Spinal cord (tissue), 10 donors: Measurements from ENCODE around the gene LANCL3. TPM values are rescaled to one million over a fixed set of nuclear protein-coding genes. Genes with fewer than 3 reads are reported as not detected.
A peak's percentile ranks its signal among the peaks of the same experiment; 100 is the strongest.
"Not testable (repeated sequence)": the region's sequence is repeated elsewhere in the genome, so short reads cannot be mapped to it uniquely, and the experiment has no call there.

Experiments used
- DNase-seq, 6 donors: peaks; one replicate each; pipeline versions ENCODE4 v3.0.0 to v3.0.0-alpha.2; 2013 to 2015; ENCODE audit warnings: low spot score in 6 of 6, low read depth in 4 of 6
- H3K27ac ChIP-seq: one replicate; pipeline ENCODE4 v1.5.1; 2013; ENCODE audit warnings: low read depth, low read length, control low read depth
- H3K27me3 ChIP-seq: one replicate; pipeline ENCODE4 v1.6.1; 2013; ENCODE audit warnings: low read length; ENCODE audit not compliant: control insufficient read depth, insufficient read depth
- H3K36me3 ChIP-seq: one replicate; pipeline ENCODE4 v1.6.1; 2013; ENCODE audit warnings: low read length; ENCODE audit not compliant: control insufficient read depth, insufficient read depth
- H3K4me1 ChIP-seq: one replicate; pipeline ENCODE4 v1.6.1; 2013; ENCODE audit warnings: low read length; ENCODE audit not compliant: control insufficient read depth, insufficient read depth
- H3K4me3 ChIP-seq: one replicate; pipeline ENCODE4 v1.5.1; 2013; ENCODE audit warnings: low read depth, low read length, control low read depth
- H3K9me3 ChIP-seq: one replicate; pipeline ENCODE4 v1.6.1; 2013; ENCODE audit warnings: low read length; ENCODE audit not compliant: control insufficient read depth, insufficient read depth
- WGBS: methylation state at CpG from one replicate; pipeline ENCODE4 v1.1.5; 2013; ENCODE audit warnings: missing lambda C conversion rate; ENCODE audit not compliant: insufficient coverage; 5-methylcytosine and 5-hydroxymethylcytosine counted together
- polyA plus RNA-seq, 2 donors: library from polyadenylated mRNA; unstranded; fragments of 120-200 nt; gene quantifications; one replicate each; pipeline ENCODE4 v1.2.1, GENCODE V29; 2013; ENCODE audit not compliant: insufficient read length in 2 of 2
- total RNA-seq, 2 donors: library from RNA; depleted of rRNA in 1 of 2; stranded (reverse); fragments of 120-200 nt in 1 of 2; fragments of >200 nt in 1 of 2; gene quantifications; one replicate each; pipeline versions ENCODE4 v1.2.3 to v1.2.4, GENCODE V29; 2013 to 2014
- donor health status: healthy.

Gene LANCL3
- total and polyA plus RNA-seq, 4 donors: 2.1 to 11.2 (median 3.6) TPM

GRCh38 chrX:37570349-37570748 is 1.1 kb upstream of the LANCL3 start:
- H3K36me3 ChIP-seq, H3K9me3 ChIP-seq, H3K4me1 ChIP-seq, H3K27me3 ChIP-seq, DNase-seq, H3K27ac ChIP-seq, H3K4me3 ChIP-seq: not testable (repeated sequence)
- WGBS: no CpG with 5 or more reads among the region's 1 CpG

- not testable (repeated sequence) for H3K36me3 ChIP-seq, H3K4me1 ChIP-seq, H3K9me3 ChIP-seq, H3K27ac ChIP-seq, H3K27me3 ChIP-seq
- WGBS: 17% methylated on average over 28 of the region's 61 CpGs
- peak in 2 of 6 donors; percentile 3 to 21 for DNase-seq
- H3K4me3 ChIP-seq: peak overlapping the region; percentile 21
These were observed 687 bp downstream of the LANCL3 start for GRCh38 chrX:37572108-37572587.

GRCh38 chrX:37573121-37573520 is 1.7 kb downstream of the LANCL3 start:
- H3K9me3 ChIP-seq, H3K27ac ChIP-seq, H3K27me3 ChIP-seq, H3K4me3 ChIP-seq, H3K4me1 ChIP-seq, H3K36me3 ChIP-seq: not testable (repeated sequence)
- peak in 1 of 6 donors; percentile 4 for DNase-seq
- 20% methylated on average over 1 of the region's 2 CpGs for WGBS

GRCh38 chrX:37578045-37578444 is 6.6 kb downstream of the LANCL3 start:
- H3K27me3 ChIP-seq: no peaks in the 10 kb centered on the region

GRCh38 chrX:37580080-37580479 is 8.6 kb downstream of the LANCL3 start:
- no peak for DNase-seq
- Histone ChIP-seq H3K27ac (no peak overlapping the region), H3K27me3 (no peaks in the 10 kb centered on the region), H3K36me3 (no peaks in the 10 kb centered on the region), H3K4me1 (no peaks in the 10 kb centered on the region), H3K9me3 (no peaks in the 10 kb centered on the region), H3K4me3 (no peak overlapping the region)
- no CpG with 5 or more reads among the region's 1 CpG for WGBS

More at GRCh38 chrX:37578045-37578444, 6.6 kb downstream of the LANCL3 start:
- Histone ChIP-seq H3K4me3 (no peak overlapping the region), H3K9me3 (no peaks in the 10 kb centered on the region), H3K36me3 (no peaks in the 10 kb centered on the region), H3K4me1 (no peaks in the 10 kb centered on the region), H3K27ac (no peak overlapping the region)
- DNase-seq: peak in 1 of 6 donors; percentile 4
- no CpG with 5 or more reads among the region's 5 CpGs for WGBS

- 80% methylated on average over 10 of the region's 11 CpGs for WGBS
- H3K27me3 ChIP-seq, H3K4me1 ChIP-seq, H3K9me3 ChIP-seq, DNase-seq, H3K27ac ChIP-seq, H3K36me3 ChIP-seq, H3K4me3 ChIP-seq: not testable (repeated sequence)
These were observed 15.9 kb downstream of the LANCL3 start for GRCh38 chrX:37587337-37587736.

- no peak for DNase-seq
- no peaks in the 10 kb centered on the region for H3K4me1 ChIP-seq
- H3K4me3 ChIP-seq: no peak overlapping the region
- no CpG with 5 or more reads among the region's 2 CpGs for WGBS
- no peaks in the 10 kb centered on the region for H3K9me3 ChIP-seq
- H3K27me3 ChIP-seq: no peaks in the 10 kb centered on the region
- no peaks in the 10 kb centered on the region for H3K36me3 ChIP-seq
- H3K27ac ChIP-seq: no peak overlapping the region
These were observed 18.6 kb downstream of the LANCL3 start for GRCh38 chrX:37590047-37590446.

GRCh38 chrX:37594755-37595382 is 23.4 kb downstream of the LANCL3 start:
- no peak for DNase-seq
- H3K27ac ChIP-seq: no peak overlapping the region
- H3K4me1 ChIP-seq: no peaks in the 10 kb centered on the region
- H3K36me3 ChIP-seq: no peaks in the 10 kb centered on the region
- no peaks in the 10 kb centered on the region for H3K9me3 ChIP-seq
- no peaks in the 10 kb centered on the region for H3K27me3 ChIP-seq
- no peak overlapping the region for H3K4me3 ChIP-seq
- WGBS: 29% methylated on average over 1 of the region's 4 CpGs

GRCh38 chrX:37599729-37600128 is 28.3 kb downstream of the LANCL3 start:
- H3K27me3 ChIP-seq: no peaks in the 10 kb centered on the region
- DNase-seq: no peak
- no peaks in the 10 kb centered on the region for H3K4me1 ChIP-seq
- H3K36me3 ChIP-seq: no peaks in the 10 kb centered on the region
- no peak overlapping the region for H3K27ac ChIP-seq
- no peaks in the 10 kb centered on the region for H3K9me3 ChIP-seq
- WGBS: no CpG with 5 or more reads among the region's 2 CpGs
- H3K4me3 ChIP-seq: no peak overlapping the region

GRCh38 chrX:37603938-37604409 is 32.5 kb downstream of the LANCL3 start:
- Histone ChIP-seq H3K36me3 (no peaks in the 10 kb centered on the region), H3K9me3 (no peaks in the 10 kb centered on the region), H3K27ac (no peak overlapping the region), H3K4me3 (no peak overlapping the region), H3K27me3 (no peaks in the 10 kb centered on the region), H3K4me1 (no peaks in the 10 kb centered on the region)
- peak in 2 of 6 donors; percentile 32 to 63 for DNase-seq
- no CpG with 5 or more reads among the region's 1 CpG for WGBS
